ENCODE data around the gene CPNE1.

The CPNE1 gene

DNA sequence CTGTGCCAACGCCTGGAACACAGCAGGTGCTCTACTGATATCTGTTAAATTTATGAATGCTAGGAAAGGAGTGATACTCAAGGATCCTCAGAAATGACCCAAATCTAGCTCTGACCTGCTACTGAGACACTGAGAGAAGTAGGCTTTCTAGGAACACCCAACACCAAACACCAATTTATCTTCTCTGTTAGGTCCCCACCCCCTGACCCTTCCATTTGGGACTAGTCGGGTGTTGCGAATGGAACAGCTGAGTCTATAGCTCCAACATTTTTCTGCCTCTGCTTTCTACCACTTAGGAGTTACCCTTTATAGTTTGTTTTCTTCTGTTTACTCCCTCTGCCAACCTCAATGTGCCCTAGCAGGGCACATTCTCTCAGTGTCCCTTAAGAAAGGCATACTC, 24.0 kb downstream of the CPNE1 start:
- H3K4me3 ChIP-seq (replicated peaks in 1 of 2; ENCODE audit: low read depth in 2 of 2, low read length in 2 of 2): no peak overlapping the region
- no peak for DNase-seq (ENCODE audit: low read depth in 2 of 2)
- TF ChIP-seq, protein P1, sequence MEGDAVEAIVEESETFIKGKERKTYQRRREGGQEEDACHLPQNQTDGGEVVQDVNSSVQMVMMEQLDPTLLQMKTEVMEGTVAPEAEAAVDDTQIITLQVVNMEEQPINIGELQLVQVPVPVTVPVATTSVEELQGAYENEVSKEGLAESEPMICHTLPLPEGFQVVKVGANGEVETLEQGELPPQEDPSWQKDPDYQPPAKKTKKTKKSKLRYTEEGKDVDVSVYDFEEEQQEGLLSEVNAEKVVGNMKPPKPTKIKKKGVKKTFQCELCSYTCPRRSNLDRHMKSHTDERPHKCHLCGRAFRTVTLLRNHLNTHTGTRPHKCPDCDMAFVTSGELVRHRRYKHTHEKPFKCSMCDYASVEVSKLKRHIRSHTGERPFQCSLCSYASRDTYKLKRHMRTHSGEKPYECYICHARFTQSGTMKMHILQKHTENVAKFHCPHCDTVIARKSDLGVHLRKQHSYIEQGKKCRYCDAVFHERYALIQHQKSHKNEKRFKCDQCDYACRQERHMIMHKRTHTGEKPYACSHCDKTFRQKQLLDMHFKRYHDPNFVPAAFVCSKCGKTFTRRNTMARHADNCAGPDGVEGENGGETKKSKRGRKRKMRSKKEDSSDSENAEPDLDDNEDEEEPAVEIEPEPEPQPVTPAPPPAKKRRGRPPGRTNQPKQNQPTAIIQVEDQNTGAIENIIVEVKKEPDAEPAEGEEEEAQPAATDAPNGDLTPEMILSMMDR (IDR thresholded peaks at IDR 0.05; ENCODE audit: low read depth, low read length): no peak

DNA sequence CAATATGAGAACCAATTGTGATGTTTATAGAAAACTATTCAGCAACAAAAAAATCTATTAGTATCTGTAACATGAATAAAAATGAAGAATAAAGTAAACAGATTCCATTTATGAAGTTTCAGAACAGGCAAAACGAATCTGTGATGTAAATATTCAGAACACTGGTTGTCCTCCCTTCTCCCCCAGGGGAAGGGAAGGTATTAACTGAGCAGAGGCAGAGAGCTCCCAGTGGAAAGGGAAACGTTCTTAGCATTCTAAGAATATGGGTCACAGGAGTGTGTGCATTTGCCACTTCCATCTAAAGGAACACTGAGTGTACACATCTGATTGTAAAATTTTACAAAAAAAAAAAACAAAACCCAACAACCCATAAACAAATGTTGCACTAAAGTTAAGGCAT, 25.9 kb downstream of the CPNE1 start:
- H3K4me3 ChIP-seq (replicated peaks in 1 of 2; ENCODE audit: low read depth in 2 of 2, low read length in 2 of 2): no peak overlapping the region
- TF ChIP-seq, protein P1 (IDR thresholded peaks at IDR 0.05; ENCODE audit: low read depth, low read length): no peak
- DNase-seq (ENCODE audit: low read depth in 2 of 2): peak in 1 of 2 donors; percentile 26

DNA sequence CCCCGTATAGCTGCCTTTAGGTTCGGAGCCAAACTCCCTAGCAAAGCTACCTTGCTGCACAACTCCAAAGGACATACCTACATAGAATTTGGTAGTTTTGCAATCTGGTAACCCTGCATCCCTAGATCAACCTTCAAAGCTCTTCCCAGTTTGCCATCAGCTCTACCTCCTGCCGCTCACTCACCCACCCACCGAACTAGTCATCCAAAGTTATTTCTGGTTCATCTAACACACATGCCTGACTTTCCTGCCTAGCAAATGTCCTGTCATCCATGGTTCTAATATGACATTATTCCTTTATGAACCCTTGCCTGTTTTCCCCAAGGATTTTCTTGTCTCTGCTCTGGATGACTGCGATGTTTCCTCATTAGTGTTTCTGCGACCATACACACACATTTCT, 27.4 kb downstream of the CPNE1 start:
- TF ChIP-seq, protein P1 (IDR thresholded peaks at IDR 0.05; ENCODE audit: low read depth, low read length): no peak
- DNase-seq (ENCODE audit: low read depth in 2 of 2): no peak
- no peak overlapping the region for H3K4me3 ChIP-seq (replicated peaks in 1 of 2; ENCODE audit: low read depth in 2 of 2, low read length in 2 of 2)

- DNase-seq (ENCODE audit: low read depth in 2 of 2): no peak
- TF ChIP-seq, protein P1 (IDR thresholded peaks at IDR 0.05; ENCODE audit: low read depth, low read length): no peak
- no peak overlapping the region for H3K4me3 ChIP-seq (replicated peaks in 1 of 2; ENCODE audit: low read depth in 2 of 2, low read length in 2 of 2)
Measured at GRCh38 chr20:35636095-35636494, 28.6 kb downstream of the CPNE1 start.

GRCh38 chr20:35635652-35636051, 29.0 kb downstream of the CPNE1 start:
- H3K4me3 ChIP-seq (replicated peaks in 1 of 2; ENCODE audit: low read depth in 2 of 2, low read length in 2 of 2): no peak overlapping the region
- TF ChIP-seq, protein P1 (IDR thresholded peaks at IDR 0.05; ENCODE audit: low read depth, low read length): no peak
- DNase-seq (ENCODE audit: low read depth in 2 of 2): peak in 1 of 2 donors; percentile 52

GRCh38 chr20:35632539-35633115, 32.1 kb downstream of the CPNE1 start:
- TF ChIP-seq, protein P1 (IDR thresholded peaks at IDR 0.05; ENCODE audit: low read depth, low read length): no peak
- no peak overlapping the region for H3K4me3 ChIP-seq (replicated peaks in 1 of 2; ENCODE audit: low read depth in 2 of 2, low read length in 2 of 2)
- DNase-seq (ENCODE audit: low read depth in 2 of 2): no peak

DNA sequence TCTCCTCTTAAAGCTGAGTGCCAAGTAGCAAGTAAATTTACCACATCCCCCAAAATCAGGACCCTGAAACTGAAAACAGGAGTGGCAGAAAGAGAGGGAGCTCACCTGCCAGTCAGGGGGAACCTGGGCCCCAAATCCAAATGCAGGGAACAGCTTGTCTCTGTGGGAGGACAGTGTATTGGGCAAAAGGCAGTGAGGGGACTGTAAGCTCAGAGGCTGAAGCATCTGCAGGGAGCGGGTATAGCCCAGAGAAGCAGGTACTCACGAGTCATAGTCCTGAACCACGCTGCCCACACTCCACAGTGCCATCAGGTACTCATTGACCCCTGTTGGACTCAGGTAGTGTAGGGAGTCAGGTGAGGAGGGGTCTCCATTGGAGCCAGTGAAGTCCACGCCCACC, 34.1 kb downstream of the CPNE1 start:
- no peak for DNase-seq (ENCODE audit: low read depth in 2 of 2)
- no peak overlapping the region for H3K4me3 ChIP-seq (replicated peaks in 1 of 2; ENCODE audit: low read depth in 2 of 2, low read length in 2 of 2)
- TF ChIP-seq, protein P1 (IDR thresholded peaks at IDR 0.05; ENCODE audit: low read depth, low read length): no peak
